Measurements from ENCODE around the gene RASGEF1B. TPM values are rescaled to one million over a fixed set of nuclear protein-coding genes. Genes with fewer than 3 reads are reported as not detected.

RASGEF1B gene
- total and polyA plus RNA-seq, 9 of the 15 experiments (the other 6 are each of a cell fraction or from before 2014, with no cell fraction given): 0.04 to 0.57 (median 0.22) TPM

- TF ChIP-seq ZNF655 (CRISPR knock-in tag; IDR thresholded peaks at IDR 0.05): no peak
Observed at GRCh38 chr4:81424336-81424735, 47.4 kb downstream of the RASGEF1B start (continued).

DNA sequence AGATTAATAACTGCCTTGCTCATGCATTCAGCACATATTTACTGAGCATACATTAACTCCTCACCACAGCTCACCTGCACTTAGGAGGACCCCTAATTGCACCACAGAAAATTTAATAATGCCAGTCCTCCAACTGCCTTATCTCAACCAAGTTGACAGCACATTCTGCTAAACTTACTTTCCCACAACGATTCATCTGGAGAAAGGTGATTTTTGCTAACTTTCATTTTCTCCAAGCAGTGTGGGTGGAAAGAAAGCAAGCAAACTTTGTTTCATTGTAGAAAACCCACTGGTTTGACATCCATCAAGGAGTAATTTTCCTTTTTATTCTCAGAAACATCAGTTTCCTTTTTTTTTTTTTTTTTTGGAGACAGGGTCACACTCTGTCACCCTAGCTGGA is 49.1 kb downstream of the RASGEF1B start:
- no peak for DNase-seq (ENCODE audit: extremely low read depth in 1 of 4, low spot score in 3 of 4)
- 0 out of 2 replicates have a peak, but pooled peaks have one; percentile 5 for TF ChIP-seq TCF3 (CRISPR knock-in tag; IDR thresholded peaks at IDR 0.05)
- no peak for TF ChIP-seq ARHGAP35 (IDR thresholded peaks at IDR 0.05; ENCODE audit: partially characterized antibody)
- TF ChIP-seq C11orf30 (IDR thresholded peaks at IDR 0.05; ENCODE audit: low read depth): peak; percentile 43; the same call in 1 of the 2 replicates
- no TSS peak for BruUV-seq (replicated peaks)
- 15% methylated on average over 1 of the region's 1 CpG for WGBS (ENCODE audit: insufficient coverage, low coverage, missing lambda C conversion rate)
- FAIRE-seq: no peak
- Histone ChIP-seq H3K4me1 (replicated peaks in 1 of 2; ENCODE audit: control insufficient read depth in 2 of 2, insufficient read depth in 2 of 2, low read length in 2 of 2) (peaks cover 16 to 66% of the 10 kb centered on the region in 2 experiments), H3K36me3 (ENCODE audit: control insufficient read depth, insufficient read depth, low read length) (no peaks in the 10 kb centered on the region), H2AFZ (ENCODE audit: low read depth, low read length) (peak overlapping the region; percentile 69), H4K20me1 (replicated peaks; ENCODE audit: control insufficient read depth, insufficient read depth, low read length) (no peaks in the 10 kb centered on the region), H3K27ac (ENCODE audit: extremely low read depth, low read depth, low read length) (peak overlapping the region; percentile 91; the same call in 2 of the 3 replicates), H3K79me2 (ENCODE audit: control insufficient read depth, insufficient read depth, low read length) (no peaks in the 10 kb centered on the region), H3K4me3 (no peak overlapping the region), H3K9me3 (replicated peaks; ENCODE audit: control insufficient read depth, insufficient read depth, low read depth, low read length) (no peaks in the 10 kb centered on the region), H3K9me1 (ENCODE audit: control insufficient read depth, insufficient read depth, low read length) (no peaks in the 10 kb centered on the region), H3K9ac (ENCODE audit: insufficient read depth in 1 of 2, low read depth in 2 of 2, low read length in 2 of 2) (0 out of 4 replicates have a peak overlapping the region, but pooled peaks of 1 of the 2 experiments have one; percentile 17), H3K4me2 (ENCODE audit: insufficient read depth, low read length) (no peak overlapping the region; the same call in 1 of the 2 replicates), H3K27me3 (ENCODE audit: control insufficient read depth in 2 of 2, insufficient read depth in 2 of 2, low read length in 2 of 2) (no peaks in the 10 kb centered on the region)
- intact Hi-C loops (cut with micrococcal nuclease): no loop called here
- ATAC-seq: no peak
- ChIA-PET POLR2A (interaction anchor here (0.6 kb wide), 1 partner anchor 584 kb away, joined by 3 read pairs; no protein-coding TSS in a partner anchor), CTCF (ENCODE audit: low intra/inter-chr PET ratio) (no interaction called here)
- in situ Hi-C loops (cut with MboI): no loop called here

All from K562 (cell line).